Sigmoid colon (tissue), 7 donors: Measurements from ENCODE around the gene MDFI. TPM values are rescaled to one million over a fixed set of nuclear protein-coding genes. Genes with fewer than 3 reads are reported as not detected.

Experiments
- DNase-seq: peaks from one replicate; pipeline ENCODE4 v3.0.0-alpha.2; 2019
- H3K27ac ChIP-seq, 4 donors: fragments of 200-600 bp; sonication (generic); one replicate each; pipeline ENCODE4 v1.5.1; 2016 to 2019; ENCODE audit warnings: mild to moderate bottlenecking in 1 of 4
- H3K27me3 ChIP-seq, 3 donors: fragments of 200-600 bp; sonication (generic); one replicate each; pipeline ENCODE4 v1.5.1; 2019; ENCODE audit warnings: mild to moderate bottlenecking in 1 of 3
- H3K36me3 ChIP-seq, 4 donors: fragments of 200-600 bp; sonication (generic); one replicate each; pipeline ENCODE4 v1.5.1; 2016 to 2019
- H3K4me1 ChIP-seq, 4 donors: fragments of 200-600 bp; sonication (generic); one replicate each; pipeline ENCODE4 v1.5.1; 2017 to 2019
- H3K4me3 ChIP-seq, 4 donors: fragments of 200-600 bp; sonication (generic); one replicate each; pipeline ENCODE4 v1.5.1; 2017 to 2019; ENCODE audit warnings: mild to moderate bottlenecking in 2 of 4, moderate library complexity in 1 of 4
- H3K9me3 ChIP-seq, 4 donors: fragments of 200-600 bp in 3 of 4; sonication (generic) in 3 of 4; one replicate each; pipeline versions ENCODE4 v1.5.1 to v1.6.1; 2013 to 2019
- EP300 ChIP-seq, 4 donors: sonication (generic); formaldehyde crosslinking; IDR thresholded peaks; one replicate each; pipeline ENCODE4 v1.6.1; 2017; ENCODE audit warnings: antibody characterized with exemption in 4 of 4
- POLR2A ChIP-seq, 2 donors: fragments of 450-650 bp; IDR thresholded peaks; one replicate each; pipeline ENCODE4 v1.6.1; 2016; ENCODE audit warnings: antibody characterized with exemption in 2 of 2, mild to moderate bottlenecking in 2 of 2, moderate library complexity in 2 of 2
- POLR2AphosphoS5 ChIP-seq, 4 donors: sonication (generic); formaldehyde crosslinking; IDR thresholded peaks; one replicate each; pipeline ENCODE4 v1.6.1; 2017; ENCODE audit warnings: antibody characterized with exemption in 4 of 4
- WGBS, 2 donors: extraction: QIAGEN DNeasy Blood & Tissue Kit; methylation state at CpG; one replicate each; pipeline ENCODE4 v1.1.7; 2013; 5-methylcytosine and 5-hydroxymethylcytosine counted together
- intact Hi-C: fragments of 100-400 bp; cut with DNase I; formaldehyde crosslinking; loops from one replicate; pipeline ENCODE4 v1.15.1; 2023
- polyA plus RNA-seq, 3 donors: library from polyadenylated mRNA; stranded (reverse); fragments of 200-250 nt; gene quantifications; one replicate each; pipeline ENCODE4 v1.2.3, GENCODE V29; 2013
- total RNA-seq, 4 donors: library from RNA; depleted of rRNA; stranded (reverse); fragments of >200 nt; gene quantifications; one replicate each; pipeline ENCODE4 v1.1.0, GENCODE V29; 2016
- TF ChIP-seq, protein P1 (sequence below), 4 experiments: fragments of 450-650 bp in 3 of 4; fragments of 200-600 bp in 1 of 4; IDR thresholded peaks; one replicate each; pipeline ENCODE4 v1.5.1; 2016 to 2019; ENCODE audit warnings: antibody characterized with exemption in 4 of 4, mild to moderate bottlenecking in 3 of 4, moderate library complexity in 2 of 4
- donor health status: healthy with polysubstance abuse.
- donor health status: Bipolar disorder and iron deficiency.
- donor health status: healthy.

Gene MDFI
- total and polyA plus RNA-seq, 7 donors: 0.69 to 8.6 (median 4.6) TPM

DNA sequence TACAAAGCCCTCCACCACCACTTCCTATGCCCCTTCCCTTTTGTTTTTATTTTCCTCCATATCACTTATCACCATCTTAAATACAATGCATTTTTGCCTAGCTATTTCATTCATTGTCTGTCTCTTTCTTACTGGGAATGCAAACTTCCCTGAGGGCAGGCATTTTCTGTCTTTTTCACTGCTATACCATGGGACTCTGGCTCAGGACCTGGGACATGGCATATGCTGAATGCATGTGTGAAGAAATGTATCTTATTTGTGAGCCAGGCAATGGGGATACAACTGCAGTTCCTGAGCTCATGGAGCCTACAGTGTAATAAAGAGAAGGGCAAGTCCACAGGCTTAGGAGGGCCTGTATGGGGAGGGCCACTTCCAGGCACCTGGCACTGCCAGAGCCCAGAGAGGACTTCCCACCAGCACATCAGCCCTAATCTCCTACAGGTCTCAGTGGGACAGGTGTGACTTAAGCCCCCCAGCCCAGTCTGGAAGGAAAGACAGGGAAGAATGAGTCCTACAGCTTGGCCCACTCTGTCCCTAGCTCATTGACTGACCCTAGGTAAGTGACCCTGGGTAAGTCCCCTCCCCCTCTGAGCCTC lies 53.9 kb downstream of the MDFI start:
- Histone ChIP-seq H3K36me3 (peaks cover 11 to 34% (median 19%) of the 10 kb centered on the region in 4 donors), H3K4me1 (peaks cover 0 to 26% (median 11%) of the 10 kb centered on the region in 4 donors), H3K27ac (no peak overlapping the region), H3K27me3 (no peaks in the 10 kb centered on the region), H3K4me3 (no peak overlapping the region), H3K9me3 (no peaks in the 10 kb centered on the region)
- no peak for TF ChIP-seq POLR2A (IDR thresholded peaks at IDR 0.05)
- TF ChIP-seq EP300 (IDR thresholded peaks at IDR 0.05): no peak
- TF ChIP-seq, protein P1, sequence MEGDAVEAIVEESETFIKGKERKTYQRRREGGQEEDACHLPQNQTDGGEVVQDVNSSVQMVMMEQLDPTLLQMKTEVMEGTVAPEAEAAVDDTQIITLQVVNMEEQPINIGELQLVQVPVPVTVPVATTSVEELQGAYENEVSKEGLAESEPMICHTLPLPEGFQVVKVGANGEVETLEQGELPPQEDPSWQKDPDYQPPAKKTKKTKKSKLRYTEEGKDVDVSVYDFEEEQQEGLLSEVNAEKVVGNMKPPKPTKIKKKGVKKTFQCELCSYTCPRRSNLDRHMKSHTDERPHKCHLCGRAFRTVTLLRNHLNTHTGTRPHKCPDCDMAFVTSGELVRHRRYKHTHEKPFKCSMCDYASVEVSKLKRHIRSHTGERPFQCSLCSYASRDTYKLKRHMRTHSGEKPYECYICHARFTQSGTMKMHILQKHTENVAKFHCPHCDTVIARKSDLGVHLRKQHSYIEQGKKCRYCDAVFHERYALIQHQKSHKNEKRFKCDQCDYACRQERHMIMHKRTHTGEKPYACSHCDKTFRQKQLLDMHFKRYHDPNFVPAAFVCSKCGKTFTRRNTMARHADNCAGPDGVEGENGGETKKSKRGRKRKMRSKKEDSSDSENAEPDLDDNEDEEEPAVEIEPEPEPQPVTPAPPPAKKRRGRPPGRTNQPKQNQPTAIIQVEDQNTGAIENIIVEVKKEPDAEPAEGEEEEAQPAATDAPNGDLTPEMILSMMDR (IDR thresholded peaks at IDR 0.05): no peak
- no peak for TF ChIP-seq POLR2AphosphoS5 (IDR thresholded peaks at IDR 0.05)
- peak; percentile 36 for DNase-seq
- intact Hi-C loops: no loop called here

DNA sequence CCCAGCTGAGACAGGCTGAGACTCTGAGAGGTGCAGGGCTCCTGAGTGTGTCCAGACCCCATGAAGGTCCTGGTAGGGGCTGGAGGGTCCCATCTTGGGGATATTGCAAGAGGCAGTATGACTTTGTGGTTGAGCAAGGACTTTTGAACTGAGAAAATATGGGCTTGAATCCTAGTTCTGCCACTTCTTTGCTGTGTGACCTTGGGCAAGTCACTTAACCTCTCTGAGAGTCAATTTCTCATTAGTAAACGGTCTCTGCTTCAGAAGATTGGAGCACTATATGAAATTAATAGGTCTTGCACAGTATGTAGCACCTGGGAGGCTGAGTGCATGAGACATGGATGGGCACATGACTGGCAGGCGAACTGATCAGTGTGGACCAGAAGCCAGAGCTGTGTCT lies 54.5 kb downstream of the MDFI start:
- Histone ChIP-seq H3K4me3 (no peak overlapping the region), H3K4me1 (peaks cover 0 to 26% (median 11%) of the 10 kb centered on the region in 4 donors), H3K27me3 (no peaks in the 10 kb centered on the region), H3K27ac (no peak overlapping the region), H3K36me3 (peaks cover 11 to 28% (median 15%) of the 10 kb centered on the region in 4 donors), H3K9me3 (no peaks in the 10 kb centered on the region)
- 95 to 96% methylated on average over 2 of the region's 2 CpGs for WGBS, 2 donors
- intact Hi-C loops: no loop called here
- DNase-seq: no peak
- TF ChIP-seq, protein P1 (IDR thresholded peaks at IDR 0.05): no peak

DNA sequence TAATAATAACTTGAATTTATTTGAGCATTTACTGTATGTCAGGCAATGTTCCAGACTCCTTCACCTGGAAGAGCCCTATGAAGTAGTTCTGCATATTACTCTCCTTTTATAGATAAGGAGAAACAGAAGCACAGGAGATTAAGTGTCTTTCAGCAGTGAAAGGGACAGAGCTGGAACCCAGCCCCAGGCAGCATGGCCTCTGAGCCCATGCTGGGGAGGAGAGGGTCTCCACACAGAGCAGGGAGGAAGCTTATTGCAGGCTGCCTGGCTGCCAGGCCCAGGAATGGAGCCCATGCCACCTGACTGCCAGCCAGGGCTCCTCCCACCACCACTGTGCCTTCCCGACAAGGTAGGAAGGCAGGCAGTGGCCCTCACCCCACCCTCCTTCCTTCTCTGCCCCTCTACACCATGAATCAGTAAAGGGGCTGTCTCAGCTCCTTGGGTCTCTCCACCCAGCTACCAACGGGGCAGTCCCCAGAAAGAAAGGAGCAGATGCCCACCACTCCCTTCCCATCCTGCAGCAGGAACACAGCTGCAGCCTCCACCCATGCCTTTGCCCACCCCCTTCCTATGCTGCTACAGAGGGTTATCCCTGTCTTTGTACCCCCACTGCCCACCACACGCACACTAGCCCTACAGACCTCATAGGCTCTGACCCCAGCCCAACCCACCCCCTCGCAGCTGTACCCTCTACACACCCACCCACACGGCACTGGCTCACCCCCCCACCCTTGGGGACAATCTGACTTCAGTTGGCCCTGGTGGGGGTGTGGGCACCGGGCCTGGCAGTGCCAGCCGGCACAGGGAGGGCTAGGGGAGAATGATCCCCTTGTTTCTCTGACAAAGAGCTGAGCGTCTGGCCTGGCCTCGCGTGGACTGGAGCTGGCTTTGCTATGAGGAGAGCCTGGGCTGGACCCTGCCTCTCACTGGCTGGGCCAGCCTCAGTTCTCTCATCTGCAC lies 55.3 kb downstream of the MDFI start:
- H3K4me1 ChIP-seq: peaks cover 0 to 28% (median 10%) of the 10 kb centered on the region in 4 donors
- 72 to 83% methylated on average over 10 of the region's 10 CpGs for WGBS, 2 donors
- peaks cover 9 to 26% (median 10%) of the 10 kb centered on the region in 4 donors for H3K36me3 ChIP-seq
- intact Hi-C loops: no loop called here
- no peak overlapping the region for H3K27ac ChIP-seq
- H3K9me3 ChIP-seq: no peaks in the 10 kb centered on the region
- DNase-seq: no peak
- H3K4me3 ChIP-seq: no peak overlapping the region
- TF ChIP-seq EP300 (IDR thresholded peaks at IDR 0.05): no peak
- TF ChIP-seq POLR2AphosphoS5 (IDR thresholded peaks at IDR 0.05): no peak
- TF ChIP-seq POLR2A (IDR thresholded peaks at IDR 0.05): no peak
- TF ChIP-seq, protein P1 (IDR thresholded peaks at IDR 0.05): no peak
- no peaks in the 10 kb centered on the region for H3K27me3 ChIP-seq

DNA sequence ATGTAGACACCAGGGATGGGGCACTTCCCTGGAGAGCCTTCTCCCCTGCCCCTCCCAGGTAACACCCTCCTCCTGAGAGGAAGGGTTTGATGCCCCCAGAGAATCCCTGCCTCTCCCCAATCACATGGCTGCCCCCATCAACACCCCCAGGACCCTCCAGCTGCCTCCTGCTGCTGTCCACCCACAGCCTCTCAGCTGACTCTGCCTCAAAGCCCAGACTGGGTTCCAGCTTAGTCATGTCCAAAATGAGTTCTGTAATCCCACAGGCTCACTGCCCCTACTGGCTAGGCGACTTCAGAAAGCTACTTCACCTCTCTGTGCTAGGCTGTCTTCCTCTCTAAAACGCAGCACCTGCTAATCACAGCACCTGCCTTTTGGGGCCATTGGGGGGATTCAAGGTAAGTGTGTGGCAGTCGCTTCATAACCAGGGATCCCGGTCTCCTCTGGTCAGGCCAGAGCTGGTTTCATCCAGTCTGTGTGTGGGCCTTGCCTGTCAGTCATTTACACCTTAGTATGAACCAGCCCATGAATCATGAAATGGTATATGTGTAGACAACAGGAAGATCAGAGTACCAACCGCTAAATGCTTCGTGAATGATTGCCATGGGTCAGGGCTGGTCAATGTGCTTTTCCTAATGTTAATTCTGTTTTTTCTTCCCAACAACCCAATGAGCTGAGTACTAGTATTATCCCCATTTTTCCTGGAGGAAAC lies 56.7 kb downstream of the MDFI start:
- peaks cover 0 to 24% (median 9%) of the 10 kb centered on the region in 4 donors for H3K4me1 ChIP-seq

More for the DNA sequence above, 56.7 kb downstream of the MDFI start:
- Histone ChIP-seq H3K4me3 (no peak overlapping the region), H3K36me3 (peaks cover 9 to 28% (median 10%) of the 10 kb centered on the region in 4 donors), H3K9me3 (no peaks in the 10 kb centered on the region), H3K27ac (no peak overlapping the region), H3K27me3 (no peaks in the 10 kb centered on the region)
- TF ChIP-seq POLR2A (IDR thresholded peaks at IDR 0.05) (no peak), EP300 (IDR thresholded peaks at IDR 0.05) (no peak), POLR2AphosphoS5 (IDR thresholded peaks at IDR 0.05) (no peak)
- TF ChIP-seq, protein P1 (IDR thresholded peaks at IDR 0.05): no peak
- no peak for DNase-seq
- intact Hi-C loops: no loop called here
- WGBS, 2 donors: 74 to 79% methylated on average over 6 of the region's 6 CpGs
